ENCODE measurements around the gene VAV1.
"Not testable (repeated sequence)": the region's sequence is repeated elsewhere in the genome, so short reads cannot be mapped to it uniquely, and the experiment has no call there.

Gene VAV1

DNA sequence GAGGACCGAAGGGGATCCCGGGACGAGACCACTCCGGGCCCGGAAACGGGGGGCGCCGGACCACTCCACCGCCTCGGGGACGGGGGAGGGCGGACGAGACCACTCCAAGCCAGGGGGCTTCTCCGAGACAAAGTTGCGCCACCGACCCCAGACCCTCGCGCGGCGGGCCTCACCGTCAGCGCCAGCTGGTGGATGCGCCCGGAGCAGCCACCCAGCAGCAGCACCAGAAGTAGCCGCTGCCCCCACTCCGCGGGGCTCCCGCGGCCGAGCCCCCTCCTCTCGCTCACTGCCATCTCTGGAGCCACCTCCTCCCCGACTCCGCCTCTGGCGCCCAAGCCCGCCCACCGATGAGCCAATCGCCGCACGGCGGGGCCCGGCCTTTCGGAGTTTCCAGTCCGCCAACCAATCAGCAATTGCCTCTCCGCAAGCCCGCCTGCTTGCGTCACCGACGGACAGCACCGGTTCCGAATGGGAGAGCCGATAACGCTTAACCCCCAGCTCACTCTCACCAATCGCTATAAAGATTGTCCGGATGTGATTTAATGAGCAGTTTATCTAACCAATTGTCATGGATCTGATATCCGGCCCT lies 35.1 kb upstream of the VAV1 start, which contains the start of gene GPR108:
Gene GPR108, minus strand, starts transcription at position 297 of the 589 bp plus-strand sequence. Its CDS starts 4 bp downstream, at position 293.
- DNase-seq: peak; percentile 99

DNA sequence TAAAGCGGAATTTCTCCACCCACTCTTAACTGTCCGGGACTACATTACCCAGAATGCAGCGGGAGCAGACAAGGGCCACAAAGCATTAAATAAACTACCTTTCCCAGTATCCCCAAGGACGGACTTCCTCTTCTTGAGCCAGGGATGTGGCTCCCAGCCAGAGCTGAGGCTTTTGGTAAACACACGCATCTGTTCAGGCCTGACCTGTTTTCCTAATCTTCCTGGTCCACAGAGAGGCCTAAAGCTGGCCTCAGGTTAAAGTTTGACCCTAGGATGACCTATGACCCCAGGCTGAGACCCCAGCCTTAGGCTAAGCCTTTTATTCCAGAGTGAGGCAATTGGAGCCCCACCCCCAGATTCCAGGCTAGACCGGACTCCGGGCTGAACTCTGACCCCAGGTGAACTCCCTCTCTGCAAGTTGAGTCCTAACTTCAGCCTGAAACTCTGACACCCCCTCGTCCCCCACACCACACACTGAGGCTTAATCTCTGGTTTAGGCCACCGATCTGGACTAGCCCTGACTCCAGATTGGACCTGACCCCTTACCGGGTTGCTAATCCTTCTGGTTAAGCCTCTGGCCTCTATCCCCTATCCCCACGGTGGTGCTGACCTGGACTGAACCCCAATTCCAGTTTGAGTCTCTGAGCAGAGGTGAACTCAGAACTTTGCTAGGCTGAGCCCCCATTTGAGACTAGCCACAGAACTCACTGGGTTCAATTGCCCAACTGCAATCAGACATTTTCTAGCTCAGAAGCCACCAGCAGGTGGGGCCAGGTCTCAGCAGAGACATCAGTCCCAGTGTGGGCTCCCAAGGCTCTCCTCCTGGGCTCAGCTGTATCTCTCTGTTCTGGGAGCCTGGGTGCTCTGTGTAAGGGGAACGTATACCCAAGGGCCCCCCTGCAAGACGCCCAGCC lies 34.4 kb upstream of the VAV1 start:
- DNase-seq: peak; percentile 64 to 68

DNA sequence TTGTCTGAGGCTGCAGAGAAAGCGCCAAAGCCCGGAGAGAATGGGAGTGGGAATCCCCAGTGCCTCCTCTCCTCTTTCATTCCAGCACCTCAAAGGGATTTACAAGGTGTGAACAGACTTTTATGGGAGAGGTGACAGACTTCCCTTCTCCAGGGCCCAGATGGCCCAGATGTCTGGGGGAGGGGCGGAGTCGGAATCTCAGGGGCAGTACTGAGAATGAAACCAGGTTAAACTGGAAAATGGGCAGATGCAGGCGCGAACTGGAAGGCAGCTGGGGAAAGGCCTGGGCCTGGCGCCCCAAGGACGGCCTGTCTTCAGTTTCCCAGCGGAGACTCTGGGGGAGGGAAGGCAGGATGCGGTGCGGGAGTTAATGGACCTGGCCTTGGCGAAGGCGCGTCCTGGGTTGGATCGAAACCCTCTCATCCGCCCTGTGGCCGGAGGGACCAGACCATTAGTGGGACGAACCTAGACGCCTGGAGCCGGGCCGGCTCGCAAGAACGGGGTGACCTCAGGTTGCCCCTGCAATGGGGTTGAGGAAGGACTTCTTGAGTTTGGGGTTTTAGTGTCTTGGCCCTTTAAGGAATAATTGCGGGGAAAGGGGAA lies 33.6 kb upstream of the VAV1 start:
- DNase-seq: no peak

DNA sequence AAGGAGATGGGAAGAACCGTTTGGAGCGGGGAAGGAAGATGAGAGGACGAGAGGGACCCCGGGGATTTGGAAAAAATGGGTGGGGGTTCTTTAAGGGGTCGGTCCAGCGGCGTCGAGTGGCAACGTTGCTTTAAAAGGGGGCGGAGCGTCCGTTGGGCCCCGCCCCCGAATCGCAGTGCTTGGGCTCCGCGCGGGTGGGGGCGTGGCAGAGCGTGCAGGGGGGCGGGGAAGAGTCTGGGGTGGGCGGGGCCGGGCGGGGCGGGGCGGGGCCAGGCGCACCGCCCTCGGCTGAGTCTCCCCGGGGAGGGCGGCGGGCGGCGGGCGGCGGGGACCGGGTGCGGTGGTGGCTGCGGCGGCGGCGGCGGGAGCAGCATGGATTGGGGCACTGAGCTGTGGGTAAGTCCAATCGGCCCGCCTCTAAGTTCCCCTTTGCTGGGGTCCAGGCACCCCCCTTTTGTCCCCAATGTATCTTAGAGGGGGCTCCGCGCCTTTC lies 33.1 kb upstream of the VAV1 start, which contains the start of gene TRIP10:
Gene TRIP10, plus strand, starts transcription at position 291 of the 493 bp plus-strand sequence. Its CDS starts 82 bp downstream, at position 373.
- peak; percentile 58 for DNase-seq

DNA sequence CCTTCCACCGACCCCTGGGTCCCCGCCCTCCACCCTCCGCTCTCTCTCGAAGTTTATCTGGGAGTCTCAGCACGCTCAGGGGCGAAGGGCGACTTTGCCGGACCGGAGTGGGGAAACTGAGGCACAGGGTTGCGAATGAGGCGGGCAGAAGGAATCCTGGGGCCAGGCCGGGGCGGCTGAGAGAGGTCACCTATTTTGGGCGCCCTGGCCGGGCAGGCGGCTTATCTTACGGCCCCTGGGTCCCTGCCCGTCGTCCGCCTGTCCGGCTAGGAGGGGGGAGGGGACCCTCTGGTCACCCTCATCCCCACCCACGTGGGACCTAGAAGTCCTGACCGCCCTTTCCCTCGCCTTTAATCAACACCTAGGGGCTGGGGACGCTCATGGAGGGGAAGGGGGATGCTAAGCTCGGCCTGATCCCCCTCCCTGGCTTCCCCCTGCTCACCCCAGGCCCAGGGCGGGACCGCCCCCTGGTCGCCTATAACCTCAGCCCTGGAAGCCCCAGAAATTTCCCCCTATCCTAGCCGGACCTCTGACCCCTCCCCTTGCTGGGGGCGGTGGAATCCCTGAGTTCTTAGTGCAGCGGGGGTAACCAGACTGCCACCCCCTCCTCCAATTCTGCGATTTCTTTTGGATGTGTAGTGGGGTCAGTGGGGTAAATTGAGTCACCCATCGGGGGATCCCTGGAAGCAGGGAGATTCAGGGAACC lies 32.5 kb upstream of the VAV1 start:
- no peak for DNase-seq

DNA sequence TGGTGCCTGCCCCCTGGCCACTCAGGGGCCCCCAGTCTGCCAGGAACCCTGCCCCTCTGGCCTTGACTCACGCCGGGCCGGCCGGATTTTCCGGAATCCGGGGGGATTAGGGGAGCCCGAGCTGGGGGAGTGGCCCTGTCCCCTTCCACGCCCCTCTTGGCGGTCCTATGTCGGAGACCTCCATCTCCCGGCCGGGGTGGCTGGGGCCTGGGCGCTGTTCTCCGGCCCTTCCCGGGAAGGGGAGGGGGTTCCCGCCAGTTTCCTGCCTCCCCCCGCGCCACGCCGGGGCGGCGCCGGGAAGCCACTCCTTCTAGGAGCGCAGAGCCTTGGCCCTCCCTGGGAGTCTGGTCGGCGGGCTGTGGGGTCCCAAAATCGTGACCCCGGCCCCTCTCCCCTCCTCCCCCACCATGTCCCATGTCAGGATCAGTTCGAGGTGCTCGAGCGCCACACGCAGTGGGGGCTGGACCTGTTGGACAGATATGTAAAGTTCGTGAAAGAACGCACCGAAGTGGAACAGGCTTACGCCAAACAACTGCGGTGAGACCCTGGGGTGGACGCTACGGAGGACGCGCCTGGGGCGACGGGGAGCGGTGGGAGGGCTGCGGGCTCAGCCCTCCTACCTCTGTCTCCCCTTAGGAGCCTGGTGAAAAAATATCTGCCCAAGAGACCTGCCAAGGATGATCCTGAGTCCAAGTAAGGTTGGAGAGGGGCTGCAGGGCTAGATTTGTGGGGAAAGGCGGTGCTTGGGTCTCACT lies 31.7 kb upstream of the VAV1 start:
- DNase-seq: no peak

DNA sequence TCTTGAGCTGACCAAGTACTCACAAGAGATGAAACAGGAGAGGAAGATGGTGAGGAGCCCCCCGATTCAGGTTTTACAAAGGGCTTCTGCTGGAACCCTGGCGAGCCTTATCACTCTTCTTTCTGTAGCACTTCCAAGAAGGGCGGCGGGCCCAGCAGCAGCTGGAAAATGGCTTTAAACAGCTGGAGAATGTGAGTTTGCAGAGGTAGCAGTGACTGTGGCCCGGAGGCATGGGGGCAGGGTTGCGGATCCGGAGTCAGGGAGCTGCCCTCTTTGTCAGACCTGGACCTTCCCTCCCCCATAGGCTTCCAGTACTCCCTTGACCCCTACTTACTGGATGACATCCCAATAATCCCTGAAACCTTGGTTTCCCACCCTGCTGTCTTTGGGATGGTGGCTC lies 29.4 kb upstream of the VAV1 start:
- DNase-seq: no peak

DNA sequence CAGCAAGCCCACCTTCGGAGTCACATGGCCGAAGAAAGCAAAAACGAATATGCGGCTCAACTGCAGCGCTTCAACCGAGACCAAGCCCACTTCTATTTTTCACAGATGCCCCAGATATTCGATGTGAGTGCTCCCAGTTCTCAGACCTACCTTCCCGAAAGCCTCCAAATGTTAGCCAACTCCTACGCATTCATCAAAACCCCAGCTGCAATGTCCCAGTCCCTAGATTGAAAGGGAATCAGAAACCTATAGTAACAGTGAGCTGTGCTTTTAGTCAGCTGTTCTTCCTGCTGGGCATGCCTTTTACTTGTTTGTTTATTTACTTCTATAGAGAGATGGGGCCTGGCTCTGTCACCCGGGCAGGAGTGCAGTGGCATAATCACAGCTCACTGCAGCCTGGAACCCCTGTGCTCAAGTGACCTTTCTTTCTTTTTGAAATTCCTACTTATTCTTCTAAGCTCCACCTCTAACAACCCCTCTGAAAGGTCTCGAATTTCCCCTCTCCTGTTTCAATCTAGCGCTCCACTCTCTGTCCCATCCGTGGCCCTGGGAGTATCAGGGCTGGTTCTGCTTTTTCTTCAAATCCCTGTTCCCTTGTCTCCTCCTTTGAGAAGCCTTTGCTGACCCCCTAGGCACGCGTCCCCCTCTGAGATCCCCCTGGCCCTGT lies 28.7 kb upstream of the VAV1 start:
- DNase-seq: no peak

DNA sequence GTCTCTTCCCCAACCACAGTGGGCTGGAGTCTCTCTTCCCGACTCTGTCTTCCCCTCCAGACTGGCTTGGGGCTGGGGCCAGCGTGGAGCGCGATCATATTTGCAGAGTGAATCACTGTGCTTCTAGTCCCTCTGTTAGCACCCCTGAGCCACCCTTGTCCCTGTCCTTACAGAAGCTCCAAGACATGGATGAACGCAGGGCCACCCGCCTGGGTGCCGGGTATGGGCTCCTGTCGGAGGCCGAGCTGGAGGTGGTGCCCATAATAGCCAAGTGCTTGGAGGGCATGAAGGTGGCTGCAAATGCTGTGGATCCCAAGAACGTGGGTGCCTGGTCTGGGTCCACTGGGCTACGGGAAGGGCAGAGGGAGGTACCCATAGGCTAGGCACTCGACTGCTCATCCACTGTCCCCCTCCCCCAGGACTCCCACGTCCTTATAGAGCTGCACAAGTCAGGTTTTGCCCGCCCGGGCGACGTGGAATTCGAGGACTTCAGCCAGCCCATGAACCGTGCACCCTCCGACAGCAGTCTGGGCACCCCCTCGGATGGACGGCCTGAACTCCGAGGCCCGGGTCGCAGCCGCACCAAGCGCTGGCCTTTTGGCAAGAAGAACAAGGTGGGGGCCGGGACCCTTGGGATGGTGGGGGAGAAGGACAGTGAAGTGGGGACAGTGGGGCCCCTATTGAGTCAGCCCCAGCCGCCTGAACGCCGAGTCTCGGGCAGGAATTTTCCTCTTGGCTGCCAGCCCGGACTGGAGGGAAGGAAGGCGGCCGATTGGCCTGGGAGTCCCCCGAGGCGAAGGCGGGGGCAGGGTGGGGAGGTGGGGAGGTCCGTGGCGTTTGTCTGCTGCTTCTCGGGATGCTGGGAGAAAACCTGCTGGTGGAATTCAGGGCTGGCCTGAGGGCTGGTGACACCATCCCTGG lies 27.9 kb upstream of the VAV1 start:
- no peak for DNase-seq

DNA sequence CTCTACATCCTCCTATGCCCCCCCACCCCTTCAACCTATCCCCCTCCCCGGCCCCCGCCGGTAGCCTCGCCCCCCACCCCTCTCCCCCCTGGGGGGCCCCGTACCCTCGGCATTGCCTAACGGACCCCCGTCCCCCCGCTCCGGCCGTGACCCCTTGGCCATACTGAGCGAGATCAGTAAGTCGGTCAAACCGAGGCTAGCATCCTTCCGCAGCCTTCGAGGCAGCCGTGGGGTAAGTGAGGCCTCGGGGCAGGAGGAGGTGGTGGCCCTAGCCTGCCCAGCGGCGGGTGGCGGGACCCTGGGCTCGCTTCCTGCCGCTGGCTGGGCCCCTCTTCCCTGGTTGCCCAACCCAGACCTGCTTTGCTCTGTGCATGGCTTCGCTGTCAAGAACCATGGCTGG lies 26.5 kb upstream of the VAV1 start:
- DNase-seq: no peak

DNA sequence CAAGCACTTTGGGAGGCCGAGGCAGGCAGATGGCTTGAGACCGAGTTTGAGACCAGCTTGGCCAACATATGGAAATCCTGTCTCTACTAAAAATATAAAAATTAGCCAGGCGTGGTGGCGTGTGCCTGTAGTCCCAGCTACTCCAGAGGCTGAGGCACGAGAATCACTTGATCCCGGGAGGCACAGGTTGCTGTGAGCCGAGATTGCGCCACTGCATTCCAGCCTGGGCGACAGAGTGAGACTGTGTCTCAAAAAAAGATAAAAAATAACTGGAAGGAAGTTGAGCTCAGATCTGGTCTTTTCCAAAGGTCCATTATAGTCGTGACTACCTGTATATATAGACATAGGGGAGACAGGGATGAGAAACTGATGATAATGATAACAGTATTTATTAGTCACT lies 24.0 kb upstream of the VAV1 start:
- DNase-seq: not testable (repeated sequence)

DNA sequence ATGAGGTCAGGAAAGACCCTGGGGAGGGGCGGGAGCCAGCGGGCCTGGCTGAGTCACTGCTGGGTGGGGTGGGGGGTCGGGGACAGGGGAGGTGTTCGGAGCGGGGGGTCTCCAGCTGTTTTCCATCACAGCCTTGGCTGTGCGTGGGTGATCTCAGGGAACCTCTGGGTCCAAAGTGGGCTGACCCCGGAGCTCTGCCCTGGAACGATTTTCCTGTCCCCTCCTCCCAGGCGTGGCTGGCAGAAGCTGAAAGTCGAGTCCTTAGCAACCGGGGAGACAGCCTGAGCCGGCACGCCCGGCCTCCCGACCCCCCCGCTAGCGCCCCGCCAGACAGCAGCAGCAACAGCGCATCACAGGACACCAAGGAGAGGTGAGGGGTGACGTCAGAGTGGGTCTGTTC lies 22.4 kb upstream of the VAV1 start:
- no peak for DNase-seq

DNA sequence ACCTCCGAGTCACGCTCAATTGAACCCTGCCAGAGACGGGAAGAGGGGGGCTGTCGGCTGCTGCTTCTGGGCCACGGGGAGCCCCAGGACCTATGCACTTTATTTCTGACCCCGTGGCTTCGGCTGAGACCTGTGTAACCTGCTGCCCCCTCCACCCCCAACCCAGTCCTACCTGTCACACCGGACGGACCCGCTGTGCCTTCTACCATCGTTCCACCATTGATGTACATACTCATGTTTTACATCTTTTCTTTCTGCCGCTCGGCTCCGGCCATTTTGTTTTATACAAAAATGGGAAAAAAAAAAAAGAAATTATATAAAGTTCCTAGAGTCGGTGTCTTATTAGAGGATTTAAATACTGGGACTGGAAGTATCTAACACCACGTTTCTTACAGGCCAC lies 21.3 kb upstream of the VAV1 start:
- no peak for DNase-seq

DNA sequence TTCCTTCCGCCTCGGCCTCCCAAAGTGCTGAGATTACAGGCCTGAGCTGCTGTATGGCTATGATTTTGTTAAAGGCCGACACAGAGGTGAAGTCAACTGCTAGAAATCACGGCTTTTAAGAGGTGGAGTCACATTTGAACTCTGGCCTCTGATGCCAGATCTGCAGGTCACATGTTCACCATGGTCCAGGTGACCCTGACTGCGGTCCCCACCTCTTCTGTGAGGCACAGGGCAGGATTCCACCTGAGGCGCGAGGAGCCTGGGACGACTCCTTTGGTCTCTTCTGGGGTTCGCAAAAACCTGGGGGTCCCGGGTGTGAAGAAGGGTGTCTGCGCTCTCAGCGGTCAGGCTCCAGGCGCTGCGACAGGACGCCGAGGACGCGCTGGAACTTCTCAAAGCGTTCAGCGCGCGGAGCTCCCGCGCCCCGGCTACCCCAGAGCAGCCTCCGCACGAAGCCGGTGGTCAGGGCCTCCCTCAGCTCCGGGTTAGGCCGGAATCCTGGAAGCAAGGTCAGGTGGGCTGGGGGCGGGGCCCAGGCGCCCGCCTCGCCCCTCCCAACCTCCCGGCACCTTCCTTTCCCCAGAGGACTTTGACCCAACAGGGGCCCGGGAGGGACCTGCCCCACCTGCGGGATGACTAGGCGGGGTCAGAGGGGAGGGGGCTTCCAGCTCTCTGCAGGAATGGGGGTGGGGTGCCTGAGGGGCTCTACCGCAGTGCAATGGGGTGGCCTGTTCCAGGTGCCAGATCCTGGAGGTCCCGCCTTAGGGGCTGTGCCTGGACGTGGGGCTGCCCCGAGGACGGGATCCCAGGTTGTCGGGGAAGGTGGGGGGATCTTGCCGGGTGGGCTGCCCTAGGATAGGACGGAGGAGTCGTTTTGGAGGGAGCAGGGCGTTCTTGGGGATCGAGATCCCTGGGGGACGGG lies 20.0 kb upstream of the VAV1 start:
- no peak for DNase-seq

DNA sequence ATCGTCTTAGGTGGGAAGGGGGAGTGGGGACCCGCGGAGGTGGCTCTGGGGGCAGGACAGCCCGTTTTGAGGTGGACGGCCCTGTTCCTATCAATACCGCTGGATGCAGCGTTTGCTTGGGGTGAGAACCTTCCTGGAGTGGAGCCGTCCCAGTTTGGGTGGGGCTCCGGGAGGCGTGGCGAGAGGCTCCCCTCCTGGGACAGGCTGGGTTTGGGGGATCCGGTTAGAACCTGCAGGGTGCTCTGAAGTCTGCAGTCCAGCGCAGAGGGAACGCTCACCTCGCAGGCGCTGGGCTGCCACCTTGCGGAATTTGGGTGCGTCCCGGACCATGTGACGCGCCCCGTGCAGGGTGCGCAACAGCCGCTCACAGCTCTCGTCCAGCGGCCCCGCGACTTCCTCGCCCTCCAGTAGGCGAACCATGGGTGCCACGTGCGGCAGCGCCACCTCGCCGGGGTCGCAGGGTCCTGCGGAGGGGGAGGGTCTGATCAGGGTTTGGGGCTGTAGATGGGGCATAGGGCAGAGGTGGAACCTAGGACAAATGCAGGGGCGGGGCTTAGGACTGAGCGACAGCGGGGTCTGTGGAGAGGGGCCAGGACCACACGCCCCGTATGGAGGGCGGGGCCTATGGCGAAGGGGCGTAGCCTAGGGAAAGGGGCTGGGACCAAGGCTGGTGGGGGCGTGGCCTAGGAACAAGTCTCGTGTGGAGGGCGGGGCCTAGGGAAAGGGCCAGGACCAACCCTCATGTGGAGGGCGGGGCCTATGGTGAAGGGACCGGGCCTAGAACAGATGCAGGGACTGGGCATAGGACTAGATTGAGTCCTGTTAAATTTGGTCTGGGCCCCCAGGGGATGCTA lies 19.1 kb upstream of the VAV1 start:
- DNase-seq: peak; percentile 79 to 82

DNA sequence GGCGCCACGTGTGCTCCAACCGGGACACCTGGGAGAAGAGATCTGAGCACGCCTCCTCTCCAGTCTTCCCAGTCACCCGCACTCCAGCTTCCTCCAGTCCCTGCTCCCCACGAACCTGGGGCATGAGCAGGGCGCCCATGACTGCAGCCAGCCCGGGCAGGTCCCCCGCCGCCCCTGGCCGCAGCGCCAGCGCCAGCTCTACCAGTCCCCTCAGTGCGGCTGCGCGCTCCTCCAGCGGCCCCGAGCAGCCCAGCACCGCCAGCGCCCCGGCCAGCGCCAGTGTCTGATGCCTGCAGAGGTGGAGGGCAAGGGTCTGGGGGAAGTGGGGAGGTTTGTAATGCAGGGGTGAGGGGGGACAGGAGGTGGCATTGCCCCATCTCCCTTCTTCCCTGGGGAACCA lies 18.4 kb upstream of the VAV1 start:
- no peak for DNase-seq

DNA sequence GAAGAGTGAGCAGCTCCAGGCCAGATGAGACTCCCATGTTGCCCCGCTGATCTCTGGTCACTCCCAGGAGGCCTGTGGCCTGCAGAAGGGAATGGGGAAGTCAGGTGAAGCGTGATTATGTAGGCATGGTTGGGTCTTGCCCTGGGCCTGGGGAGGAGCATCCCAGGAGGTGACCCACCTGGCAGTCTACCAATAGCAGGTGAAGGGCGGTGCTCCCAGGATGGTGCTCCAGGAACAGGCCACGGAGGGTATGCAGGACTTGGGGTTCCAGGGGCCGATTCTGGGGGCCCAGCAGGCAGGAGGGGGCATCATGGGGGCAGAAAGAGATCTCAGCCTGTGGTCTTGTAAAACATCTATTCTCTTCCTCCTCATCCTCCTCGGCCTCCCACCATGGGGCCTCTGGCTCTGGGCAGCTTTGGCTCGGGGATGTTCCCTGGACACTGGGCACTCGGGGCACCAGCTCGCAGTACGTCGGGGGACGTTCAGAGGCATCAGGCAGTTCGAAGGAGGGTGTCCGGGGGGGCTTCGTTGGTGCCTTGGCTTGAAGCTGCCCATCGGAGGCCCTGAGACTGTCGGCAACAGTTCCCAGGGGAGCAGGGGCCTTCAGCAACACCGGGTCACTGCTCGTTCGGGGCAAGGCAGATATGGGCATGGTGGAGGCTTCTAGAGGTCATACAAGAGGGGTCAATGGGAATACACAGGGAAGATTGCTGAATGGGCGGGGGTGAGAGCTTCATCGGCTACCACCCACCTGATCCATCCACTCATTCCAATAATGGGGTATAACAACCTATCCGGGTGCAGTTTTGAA lies 17.6 kb upstream of the VAV1 start:
- DNase-seq: no peak

All from AML-193 (cell line).